ENCODE data around the gene DEF6. TPM values are rescaled to one million over a fixed set of nuclear protein-coding genes. Genes with fewer than 3 reads are reported as not detected.

The DEF6 gene
- total RNA-seq, 1 experiment from 2014 or later: 0.59 TPM

DNA sequence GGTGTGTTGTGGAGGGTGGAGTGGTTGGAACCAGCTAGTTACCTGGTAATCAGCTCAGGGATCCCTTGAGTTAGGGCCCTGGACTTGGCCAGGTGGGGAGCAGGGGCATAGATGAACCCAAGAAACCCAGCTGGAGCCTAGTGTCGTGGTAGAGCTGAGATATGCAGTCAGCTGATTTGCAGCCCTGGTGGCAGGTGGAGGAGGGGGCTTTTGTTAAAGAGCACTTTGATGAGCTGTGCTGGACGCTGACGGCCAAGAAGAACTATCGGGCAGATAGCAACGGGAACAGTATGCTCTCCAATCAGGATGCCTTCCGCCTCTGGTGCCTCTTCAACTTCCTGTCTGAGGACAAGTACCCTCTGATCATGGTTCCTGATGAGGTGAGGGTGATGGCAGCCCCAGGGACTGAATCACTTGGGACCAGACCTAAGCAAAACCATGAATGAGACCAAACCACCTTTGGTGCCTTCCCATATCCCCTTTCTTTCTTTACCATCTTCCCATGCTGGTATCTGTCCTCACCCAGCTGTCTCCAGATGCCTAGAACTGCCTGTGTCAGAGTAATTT lies 12.7 kb downstream of the DEF6 start:
- DNase-seq (ENCODE audit: low read depth, low spot score): no peak
- BruUV-seq (replicated peaks): no TSS peak
- POLR2A ChIA-PET: no interaction called here
- CTCF ChIA-PET: no interaction called here
- Histone ChIP-seq H3K36me3 (ENCODE audit: control insufficient read depth, insufficient read depth, low read length) (no peaks in the 10 kb centered on the region), H3K4me3 (ENCODE audit: low read depth in 2 of 2, low read length in 2 of 2) (no peak overlapping the region), H3K27ac (ENCODE audit: low read length) (no peak overlapping the region), H3K4me1 (ENCODE audit: control insufficient read depth, insufficient read depth, low read length) (no peaks in the 10 kb centered on the region), H3K9me3 (ENCODE audit: control insufficient read depth, insufficient read depth, low read depth, low read length) (no peaks in the 10 kb centered on the region), H3K27me3 (ENCODE audit: control insufficient read depth, insufficient read depth, low read length) (peaks cover 5% of the 10 kb centered on the region; the same call in 1 of the 2 replicates)
- intact Hi-C loops (cut with micrococcal nuclease; ENCODE audit: unreplicated experiment) (no loop called here), in situ Hi-C loops (cut with HindIII; ENCODE audit: low pct_unique_long_range_greater_than_20kb, low sequenced_read_pairs) (no loop called here)
- TF ChIP-seq TCF7L2 (IDR thresholded peaks at IDR 0.05; ENCODE audit: low read depth, low read length) (no peak), POLR2AphosphoS5 (IDR thresholded peaks at IDR 0.05; ENCODE audit: low read depth, low read length) (no peak), SIN3A (IDR thresholded peaks at IDR 0.05; ENCODE audit: borderline replicate concordance, insufficient read depth, low read depth, low read length) (no peak)
- TF ChIP-seq, protein P1, sequence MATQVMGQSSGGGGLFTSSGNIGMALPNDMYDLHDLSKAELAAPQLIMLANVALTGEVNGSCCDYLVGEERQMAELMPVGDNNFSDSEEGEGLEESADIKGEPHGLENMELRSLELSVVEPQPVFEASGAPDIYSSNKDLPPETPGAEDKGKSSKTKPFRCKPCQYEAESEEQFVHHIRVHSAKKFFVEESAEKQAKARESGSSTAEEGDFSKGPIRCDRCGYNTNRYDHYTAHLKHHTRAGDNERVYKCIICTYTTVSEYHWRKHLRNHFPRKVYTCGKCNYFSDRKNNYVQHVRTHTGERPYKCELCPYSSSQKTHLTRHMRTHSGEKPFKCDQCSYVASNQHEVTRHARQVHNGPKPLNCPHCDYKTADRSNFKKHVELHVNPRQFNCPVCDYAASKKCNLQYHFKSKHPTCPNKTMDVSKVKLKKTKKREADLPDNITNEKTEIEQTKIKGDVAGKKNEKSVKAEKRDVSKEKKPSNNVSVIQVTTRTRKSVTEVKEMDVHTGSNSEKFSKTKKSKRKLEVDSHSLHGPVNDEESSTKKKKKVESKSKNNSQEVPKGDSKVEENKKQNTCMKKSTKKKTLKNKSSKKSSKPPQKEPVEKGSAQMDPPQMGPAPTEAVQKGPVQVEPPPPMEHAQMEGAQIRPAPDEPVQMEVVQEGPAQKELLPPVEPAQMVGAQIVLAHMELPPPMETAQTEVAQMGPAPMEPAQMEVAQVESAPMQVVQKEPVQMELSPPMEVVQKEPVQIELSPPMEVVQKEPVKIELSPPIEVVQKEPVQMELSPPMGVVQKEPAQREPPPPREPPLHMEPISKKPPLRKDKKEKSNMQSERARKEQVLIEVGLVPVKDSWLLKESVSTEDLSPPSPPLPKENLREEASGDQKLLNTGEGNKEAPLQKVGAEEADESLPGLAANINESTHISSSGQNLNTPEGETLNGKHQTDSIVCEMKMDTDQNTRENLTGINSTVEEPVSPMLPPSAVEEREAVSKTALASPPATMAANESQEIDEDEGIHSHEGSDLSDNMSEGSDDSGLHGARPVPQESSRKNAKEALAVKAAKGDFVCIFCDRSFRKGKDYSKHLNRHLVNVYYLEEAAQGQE (IDR thresholded peaks at IDR 0.05; ENCODE audit: insufficient read depth in 1 of 2, low read depth in 2 of 2, low read length in 1 of 2): no peak
- TF ChIP-seq, protein P2, sequence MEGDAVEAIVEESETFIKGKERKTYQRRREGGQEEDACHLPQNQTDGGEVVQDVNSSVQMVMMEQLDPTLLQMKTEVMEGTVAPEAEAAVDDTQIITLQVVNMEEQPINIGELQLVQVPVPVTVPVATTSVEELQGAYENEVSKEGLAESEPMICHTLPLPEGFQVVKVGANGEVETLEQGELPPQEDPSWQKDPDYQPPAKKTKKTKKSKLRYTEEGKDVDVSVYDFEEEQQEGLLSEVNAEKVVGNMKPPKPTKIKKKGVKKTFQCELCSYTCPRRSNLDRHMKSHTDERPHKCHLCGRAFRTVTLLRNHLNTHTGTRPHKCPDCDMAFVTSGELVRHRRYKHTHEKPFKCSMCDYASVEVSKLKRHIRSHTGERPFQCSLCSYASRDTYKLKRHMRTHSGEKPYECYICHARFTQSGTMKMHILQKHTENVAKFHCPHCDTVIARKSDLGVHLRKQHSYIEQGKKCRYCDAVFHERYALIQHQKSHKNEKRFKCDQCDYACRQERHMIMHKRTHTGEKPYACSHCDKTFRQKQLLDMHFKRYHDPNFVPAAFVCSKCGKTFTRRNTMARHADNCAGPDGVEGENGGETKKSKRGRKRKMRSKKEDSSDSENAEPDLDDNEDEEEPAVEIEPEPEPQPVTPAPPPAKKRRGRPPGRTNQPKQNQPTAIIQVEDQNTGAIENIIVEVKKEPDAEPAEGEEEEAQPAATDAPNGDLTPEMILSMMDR (IDR thresholded peaks at IDR 0.05): no peak
- no peak for ATAC-seq

DNA sequence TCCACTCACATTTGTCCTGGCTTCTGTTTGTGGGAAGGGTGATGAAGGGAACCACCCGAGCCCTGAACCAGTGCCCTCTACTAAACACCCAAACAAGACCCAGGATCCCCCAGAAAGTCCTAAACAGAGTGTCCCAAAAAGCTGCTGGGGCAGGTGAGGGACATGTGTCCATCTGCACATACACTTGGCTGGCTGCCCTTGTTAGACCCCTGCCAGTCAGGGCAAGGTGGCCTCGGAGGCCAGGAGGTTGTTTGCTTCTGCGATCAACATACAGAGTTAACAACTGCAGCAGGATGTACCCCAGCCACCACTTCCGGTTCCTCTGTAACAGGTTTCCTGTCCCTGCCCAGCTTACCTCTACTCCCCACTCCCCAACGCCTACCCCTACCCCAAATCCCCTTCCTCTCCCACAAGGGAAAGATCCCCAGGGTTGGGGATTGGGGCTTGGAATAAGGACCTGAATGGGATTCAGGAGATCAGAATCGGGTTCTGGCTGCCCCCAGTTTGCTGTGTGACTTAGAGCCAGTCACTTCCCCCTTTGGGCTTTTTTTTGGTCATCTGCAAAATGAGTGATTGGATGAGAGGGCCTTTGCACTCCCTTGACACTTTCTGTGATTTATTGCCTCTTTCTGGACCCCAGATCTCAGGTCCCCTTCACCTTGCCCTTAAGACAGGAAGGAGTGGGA lies 13.9 kb downstream of the DEF6 start:
- H3K4me1 ChIP-seq (ENCODE audit: control insufficient read depth, insufficient read depth, low read length): no peaks in the 10 kb centered on the region
- intact Hi-C loops (cut with micrococcal nuclease; ENCODE audit: unreplicated experiment) (no loop called here), in situ Hi-C loops (cut with HindIII; ENCODE audit: low pct_unique_long_range_greater_than_20kb, low sequenced_read_pairs) (no loop called here)
- H3K9me3 ChIP-seq (ENCODE audit: control insufficient read depth, insufficient read depth, low read depth, low read length): no peaks in the 10 kb centered on the region
- no TSS peak for BruUV-seq (replicated peaks)
- CTCF ChIA-PET: no interaction called here
- no peak overlapping the region for H3K27ac ChIP-seq (ENCODE audit: low read length)
- peaks cover 7% of the 10 kb centered on the region; the same call in 1 of the 2 replicates for H3K27me3 ChIP-seq (ENCODE audit: control insufficient read depth, insufficient read depth, low read length)
- no peak overlapping the region for H3K4me3 ChIP-seq (ENCODE audit: low read depth in 2 of 2, low read length in 2 of 2)
- no peaks in the 10 kb centered on the region for H3K36me3 ChIP-seq (ENCODE audit: control insufficient read depth, insufficient read depth, low read length)
- POLR2A ChIA-PET: no interaction called here
- DNase-seq (ENCODE audit: low read depth, low spot score): no peak
- ATAC-seq: no peak
- TF ChIP-seq, protein P2 (IDR thresholded peaks at IDR 0.05): no peak
- TF ChIP-seq TCF7L2 (IDR thresholded peaks at IDR 0.05; ENCODE audit: low read depth, low read length) (no peak), SIN3A (IDR thresholded peaks at IDR 0.05; ENCODE audit: borderline replicate concordance, insufficient read depth, low read depth, low read length) (no peak), POLR2AphosphoS5 (IDR thresholded peaks at IDR 0.05; ENCODE audit: low read depth, low read length) (no peak)
- TF ChIP-seq, protein P1 (IDR thresholded peaks at IDR 0.05; ENCODE audit: insufficient read depth in 1 of 2, low read depth in 2 of 2, low read length in 1 of 2): no peak

Data from Panc1 (cell line).